Stimulated activated CD8-positive, alpha-beta memory T cell treated with anti-CD3 and anti-CD28 coated beads, Interleukin-2, amount 100 ng/mL, for 48 hours (primary cell): Measurements from ENCODE around the gene PILRA.

Experiments used
- DNase-seq, 2 donors: peaks; one replicate each; pipeline ENCODE4 v3.0.0-alpha.2; 2020; ENCODE audit warnings: low read depth in 2 of 2

Gene PILRA

GRCh38 chr7:100407285-100408180 is 34.2 kb downstream of the PILRA start:
- DNase-seq, result no peak

- no peak for DNase-seq
Measured at GRCh38 chr7:100411101-100411500, 37.8 kb downstream of the PILRA start.

DNA sequence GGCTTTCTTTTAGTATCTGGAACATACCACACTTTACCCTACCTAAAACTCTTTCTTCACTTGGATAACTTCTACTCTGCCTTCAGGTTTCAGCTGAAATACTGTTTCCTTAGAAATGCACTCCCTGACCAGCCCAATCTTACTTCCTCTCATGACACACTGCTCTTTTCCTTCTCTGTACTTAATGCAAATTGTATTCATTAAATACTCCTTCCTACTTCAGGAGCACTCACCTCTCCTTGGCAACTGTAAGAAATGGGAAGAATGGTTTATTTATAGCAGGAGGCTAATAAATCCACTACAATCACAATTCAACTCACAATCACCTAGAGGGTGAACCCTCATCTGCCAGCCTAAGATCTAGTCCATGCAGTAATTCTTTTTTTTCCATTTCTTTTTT is 40.1 kb downstream of the PILRA start:
- no peak for DNase-seq

- no peak for DNase-seq
Measured at GRCh38 chr7:100413889-100414288, 40.6 kb downstream of the PILRA start.

GRCh38 chr7:100415448-100415847 is 42.2 kb downstream of the PILRA start:
- no peak for DNase-seq

DNA sequence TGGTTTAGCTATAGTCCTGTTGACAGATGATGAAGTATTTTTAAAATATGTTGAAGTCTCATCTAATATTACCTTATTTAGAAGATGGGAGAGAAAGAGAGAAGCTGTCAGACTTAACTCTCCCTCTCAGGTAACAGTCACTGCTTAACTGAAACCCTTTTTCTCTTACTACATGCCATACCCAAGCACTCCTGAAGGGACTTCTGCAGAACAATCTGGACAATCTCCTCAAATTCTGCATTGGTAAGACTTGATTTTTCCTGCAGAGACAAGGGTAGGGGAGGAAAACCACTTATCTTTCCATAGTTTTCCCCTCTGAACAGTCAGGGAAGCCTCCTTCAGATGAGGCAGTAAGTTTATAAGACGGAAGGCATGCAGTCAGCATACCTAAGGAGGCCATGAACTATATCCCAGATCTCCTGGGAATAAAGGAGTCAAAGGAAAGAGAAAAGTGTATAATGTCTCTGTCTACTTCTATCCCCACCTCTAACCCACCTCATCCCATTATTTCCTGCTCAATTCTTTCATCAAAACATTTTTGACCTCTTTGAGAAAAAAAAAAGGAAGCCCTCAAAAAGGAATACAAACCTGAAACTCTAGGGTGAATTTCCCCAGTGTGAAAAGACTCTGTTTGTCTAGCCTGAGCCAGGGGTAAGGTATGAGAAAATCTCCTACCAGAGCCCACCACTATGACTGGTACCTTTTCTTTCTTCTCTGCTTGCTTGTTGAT is 45.8 kb downstream of the PILRA start:
- DNase-seq, result no peak

GRCh38 chr7:100419660-100420226 is 46.5 kb downstream of the PILRA start:
- DNase-seq, result no peak

- no peak for DNase-seq
Measured at GRCh38 chr7:100423315-100423714, 50.0 kb downstream of the PILRA start.

GRCh38 chr7:100425347-100425746 is 52.1 kb downstream of the PILRA start:
- no peak for DNase-seq

DNA sequence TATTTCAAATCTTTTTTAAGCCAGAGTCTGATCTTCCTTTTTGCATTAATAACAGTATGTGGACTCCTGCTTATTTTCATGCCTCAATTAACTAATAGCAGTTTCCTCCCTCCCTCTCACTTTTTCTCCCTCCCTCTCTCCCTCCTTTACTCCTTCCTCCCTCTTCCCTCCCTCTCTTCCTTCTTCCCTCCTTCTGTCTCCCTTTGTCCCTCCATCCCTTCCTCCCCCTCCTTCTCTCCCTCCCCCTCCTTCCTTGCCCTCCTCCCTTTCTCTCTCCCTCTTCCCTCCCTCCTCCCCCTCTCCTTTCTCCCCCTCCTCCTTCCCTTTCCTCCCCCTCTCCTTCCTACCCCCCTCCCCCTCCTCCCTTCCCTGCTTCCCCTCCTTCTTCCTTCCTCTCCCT is 53.2 kb downstream of the PILRA start:
- DNase-seq, result no peak

- no peak for DNase-seq
Measured at GRCh38 chr7:100427762-100428198, 54.5 kb downstream of the PILRA start.

- peak; percentile 95 to 96 for DNase-seq
Measured at GRCh38 chr7:100428199-100428966, 55.1 kb downstream of the PILRA start, which contains the start of gene ZCWPW1. TSS of gene ZCWPW1 (minus strand) at chr7:100428703. CDS start at chr7:100420649, 8,054 bp downstream.

- peak; percentile 100 for DNase-seq
Measured at GRCh38 chr7:100428967-100429636, 55.8 kb downstream of the PILRA start.

DNA sequence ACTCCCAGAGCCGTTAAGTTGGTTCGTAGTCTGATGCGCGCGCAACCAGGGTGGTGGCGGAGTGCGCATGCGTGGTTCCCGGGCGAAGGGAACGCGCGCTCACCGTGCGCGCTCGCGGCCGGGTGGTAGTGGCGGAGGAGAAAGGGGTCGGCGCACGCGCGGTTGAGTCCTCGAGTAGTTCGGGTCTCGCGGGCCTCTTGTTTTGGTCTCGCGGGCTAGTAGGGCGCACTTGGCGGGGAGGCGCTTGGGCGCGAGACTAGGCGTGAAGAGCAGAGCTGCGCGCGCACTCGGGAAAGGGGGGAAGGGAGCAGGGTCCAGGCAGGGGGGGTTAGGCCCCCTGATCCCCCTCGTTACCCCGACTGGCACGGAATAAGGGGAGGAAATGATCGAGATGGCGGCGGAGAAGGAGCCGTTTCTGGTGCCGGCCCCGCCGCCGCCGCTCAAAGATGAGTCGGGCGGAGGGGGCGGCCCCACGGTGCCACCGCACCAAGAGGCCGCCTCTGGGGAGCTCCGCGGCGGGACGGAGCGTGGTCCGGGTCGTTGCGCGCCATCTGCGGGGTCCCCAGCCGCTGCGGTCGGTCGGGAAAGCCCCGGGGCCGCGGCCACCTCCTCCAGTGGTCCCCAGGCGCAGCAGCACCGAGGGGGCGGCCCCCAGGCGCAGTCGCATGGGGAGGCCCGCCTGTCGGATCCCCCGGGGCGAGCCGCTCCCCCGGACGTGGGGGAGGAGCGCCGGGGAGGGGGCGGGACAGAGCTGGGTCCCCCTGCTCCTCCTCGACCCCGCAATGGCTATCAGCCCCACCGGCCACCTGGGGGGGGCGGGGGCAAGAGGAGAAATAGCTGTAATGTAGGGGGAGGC is 56.6 kb downstream of the PILRA start, which contains the start of gene MEPCE:
TSS of gene MEPCE (plus strand) at position 195 of the 856 bp plus-strand sequence. CDS start at position 383, 188 bp downstream.
- DNase-seq, result peak; percentile 96

- DNase-seq, result no peak
Measured at GRCh38 chr7:100430493-100431285, 57.4 kb downstream of the PILRA start.

- DNase-seq, result no peak
Measured at GRCh38 chr7:100431286-100431735, 58.0 kb downstream of the PILRA start.

- DNase-seq, result no peak
Measured at GRCh38 chr7:100432053-100432452, 58.8 kb downstream of the PILRA start.

- no peak for DNase-seq
Measured at GRCh38 chr7:100432621-100433275, 59.5 kb downstream of the PILRA start.

DNA sequence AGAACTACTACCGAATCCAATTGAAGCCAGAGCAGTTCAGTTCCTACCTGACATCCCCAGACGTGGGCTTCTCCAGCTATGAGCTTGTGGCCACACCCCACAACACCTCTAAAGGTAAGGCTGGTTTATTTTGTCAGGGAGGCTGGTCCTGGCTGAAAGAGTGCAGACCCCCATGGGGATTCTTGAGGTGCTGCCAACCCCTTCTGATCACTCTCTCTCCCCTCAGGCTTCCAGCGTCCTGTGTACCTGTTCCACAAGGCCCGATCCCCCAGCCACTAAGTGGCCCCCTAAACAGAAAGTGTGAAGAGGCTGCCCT is 59.9 kb downstream of the PILRA start:
- DNase-seq, result no peak
